MM.1S (cell line): ENCODE measurements around the gene CNNM3.

Experiments used
- EZH2phosphoT487 ChIP-seq: fragments of 300-600 bp; sonication (generic); IDR thresholded peaks from 2 replicates; pipeline ENCODE4 v1.6.1; 2018; ENCODE audit warnings: antibody characterized with exemption, low read length
- TF ChIP-seq, protein P1 (sequence below): fragments of 300-600 bp; sonication (generic); IDR thresholded peaks from 2 replicates; pipeline ENCODE4 v1.5.1; 2016; ENCODE audit warnings: antibody characterized with exemption, low read length, mixed read lengths

DNA sequence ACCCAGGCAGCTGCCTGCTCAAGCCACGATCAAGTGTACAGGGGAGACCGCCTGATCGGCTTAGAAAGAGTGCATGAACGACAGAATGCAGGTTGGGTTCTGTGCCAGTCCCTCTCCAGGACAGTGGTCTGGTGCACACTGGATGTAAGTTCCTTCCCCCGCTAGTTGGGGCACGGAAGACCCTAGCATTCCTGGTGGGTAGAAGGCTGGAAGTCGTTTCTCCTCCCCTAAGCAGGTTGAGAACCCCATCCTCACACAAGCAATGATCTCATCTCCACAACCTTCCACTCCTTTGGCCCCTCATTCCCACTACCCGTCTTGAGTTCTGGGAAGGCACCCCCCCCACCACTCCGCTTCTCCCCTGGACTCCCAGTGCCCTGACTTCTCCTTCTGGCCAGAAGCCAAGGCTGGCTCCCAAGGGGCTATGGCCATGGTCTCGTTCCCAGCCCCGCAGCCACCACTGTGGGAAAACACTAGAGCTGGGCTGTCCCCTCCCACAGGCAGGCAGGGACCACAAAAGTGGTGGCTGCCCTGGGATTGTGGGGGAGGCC is 43.1 kb downstream of the CNNM3 start:
- TF ChIP-seq, protein P1, sequence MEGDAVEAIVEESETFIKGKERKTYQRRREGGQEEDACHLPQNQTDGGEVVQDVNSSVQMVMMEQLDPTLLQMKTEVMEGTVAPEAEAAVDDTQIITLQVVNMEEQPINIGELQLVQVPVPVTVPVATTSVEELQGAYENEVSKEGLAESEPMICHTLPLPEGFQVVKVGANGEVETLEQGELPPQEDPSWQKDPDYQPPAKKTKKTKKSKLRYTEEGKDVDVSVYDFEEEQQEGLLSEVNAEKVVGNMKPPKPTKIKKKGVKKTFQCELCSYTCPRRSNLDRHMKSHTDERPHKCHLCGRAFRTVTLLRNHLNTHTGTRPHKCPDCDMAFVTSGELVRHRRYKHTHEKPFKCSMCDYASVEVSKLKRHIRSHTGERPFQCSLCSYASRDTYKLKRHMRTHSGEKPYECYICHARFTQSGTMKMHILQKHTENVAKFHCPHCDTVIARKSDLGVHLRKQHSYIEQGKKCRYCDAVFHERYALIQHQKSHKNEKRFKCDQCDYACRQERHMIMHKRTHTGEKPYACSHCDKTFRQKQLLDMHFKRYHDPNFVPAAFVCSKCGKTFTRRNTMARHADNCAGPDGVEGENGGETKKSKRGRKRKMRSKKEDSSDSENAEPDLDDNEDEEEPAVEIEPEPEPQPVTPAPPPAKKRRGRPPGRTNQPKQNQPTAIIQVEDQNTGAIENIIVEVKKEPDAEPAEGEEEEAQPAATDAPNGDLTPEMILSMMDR, result no peak
- no peak for TF ChIP-seq EZH2phosphoT487
